Vagina (tissue), 2 donors: ENCODE data around the gene DLG2. TPM values are rescaled to one million over a fixed set of nuclear protein-coding genes. Genes with fewer than 3 reads are reported as not detected.

Experiments used
- DNase-seq, 2 donors: peaks; one replicate each; pipeline ENCODE4 v3.0.0-alpha.2; 2017; ENCODE audit errors: extremely low spot score in 2 of 2
- H3K27ac ChIP-seq: fragments of 200-600 bp; sonication (generic); one replicate; pipeline ENCODE4 v1.5.1; 2019
- H3K27me3 ChIP-seq: fragments of 200-600 bp; sonication (generic); one replicate; pipeline ENCODE4 v1.5.1; 2019
- H3K36me3 ChIP-seq, 2 donors: fragments of 200-600 bp; sonication (generic); one replicate each; pipeline ENCODE4 v1.5.1; 2017 to 2019
- H3K4me1 ChIP-seq: fragments of 200-600 bp; sonication (generic); one replicate; pipeline ENCODE4 v1.5.1; 2019
- H3K4me3 ChIP-seq, 2 donors: fragments of 200-600 bp; sonication (generic); 1 replicate in 1 of 2; 2 replicates in 1 of 2; pipeline ENCODE4 v1.5.1; 2016 to 2019
- H3K9me3 ChIP-seq: fragments of 200-600 bp; sonication (generic); one replicate; pipeline ENCODE4 v1.5.1; 2019
- POLR2A ChIP-seq, 2 donors: fragments of 450-650 bp; IDR thresholded peaks; one replicate each; pipeline ENCODE4 v1.6.1; 2017; ENCODE audit warnings: antibody characterized with exemption in 2 of 2, mild to moderate bottlenecking in 2 of 2, moderate library complexity in 2 of 2
- POLR2AphosphoS5 ChIP-seq, 2 donors: sonication (generic); formaldehyde crosslinking; IDR thresholded peaks; one replicate each; pipeline ENCODE4 v1.9.0; 2017; ENCODE audit warnings: antibody characterized with exemption in 2 of 2, mild to moderate bottlenecking in 2 of 2, low read depth in 1 of 2; ENCODE audit not compliant: insufficient read depth in 1 of 2
- intact Hi-C: fragments of 100-400 bp; cut with DNase I; formaldehyde crosslinking; loops from one replicate; pipeline ENCODE4 v1.15.1; 2023
- total RNA-seq: library from RNA; depleted of rRNA; stranded (reverse); fragments of >200 nt; gene quantifications from one replicate; pipeline ENCODE4 v1.2.3, GENCODE V29; 2016
- TF ChIP-seq, protein P1 (sequence below), 3 experiments: fragments of 450-650 bp in 2 of 3; fragments of 200-600 bp in 1 of 3; sonication (generic) in 1 of 3; IDR thresholded peaks; one replicate each; pipeline ENCODE4 v1.5.1; 2017 to 2019; ENCODE audit warnings: antibody characterized with exemption in 3 of 3, mild to moderate bottlenecking in 2 of 3, moderate library complexity in 2 of 3

DLG2 gene
- total RNA-seq, 1 donor from 2014 or later: 10.1 TPM

DNA sequence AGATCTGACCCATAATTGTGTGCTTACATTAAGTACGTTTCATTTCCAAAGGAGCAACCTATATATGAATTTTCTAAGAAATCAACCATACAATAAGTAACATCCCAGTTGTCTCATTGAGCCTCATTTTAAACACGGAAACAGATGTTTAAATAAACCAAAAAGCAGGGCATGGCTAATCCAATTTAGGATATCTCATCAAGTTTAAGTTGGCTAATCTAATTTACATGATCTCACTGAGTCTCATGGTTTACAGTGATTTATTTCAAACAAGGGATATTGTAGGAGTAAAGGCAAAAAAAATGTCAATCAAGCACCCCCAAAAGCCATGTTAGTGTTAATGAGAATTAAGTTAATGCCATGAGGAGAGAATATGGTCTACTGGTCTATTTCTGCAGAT lies 1841.2 kb downstream of the DLG2 start:
- no peaks in the 10 kb centered on the region for H3K4me1 ChIP-seq
- intact Hi-C loops: no loop called here
- no peak overlapping the region for H3K27ac ChIP-seq
- no peaks in the 10 kb centered on the region for H3K36me3 ChIP-seq
- no peak for TF ChIP-seq POLR2A (IDR thresholded peaks at IDR 0.05)
- TF ChIP-seq POLR2AphosphoS5 (IDR thresholded peaks at IDR 0.05; ENCODE audit: insufficient read depth in 1 of 2, low read depth in 1 of 2): no peak
- TF ChIP-seq, protein P1, sequence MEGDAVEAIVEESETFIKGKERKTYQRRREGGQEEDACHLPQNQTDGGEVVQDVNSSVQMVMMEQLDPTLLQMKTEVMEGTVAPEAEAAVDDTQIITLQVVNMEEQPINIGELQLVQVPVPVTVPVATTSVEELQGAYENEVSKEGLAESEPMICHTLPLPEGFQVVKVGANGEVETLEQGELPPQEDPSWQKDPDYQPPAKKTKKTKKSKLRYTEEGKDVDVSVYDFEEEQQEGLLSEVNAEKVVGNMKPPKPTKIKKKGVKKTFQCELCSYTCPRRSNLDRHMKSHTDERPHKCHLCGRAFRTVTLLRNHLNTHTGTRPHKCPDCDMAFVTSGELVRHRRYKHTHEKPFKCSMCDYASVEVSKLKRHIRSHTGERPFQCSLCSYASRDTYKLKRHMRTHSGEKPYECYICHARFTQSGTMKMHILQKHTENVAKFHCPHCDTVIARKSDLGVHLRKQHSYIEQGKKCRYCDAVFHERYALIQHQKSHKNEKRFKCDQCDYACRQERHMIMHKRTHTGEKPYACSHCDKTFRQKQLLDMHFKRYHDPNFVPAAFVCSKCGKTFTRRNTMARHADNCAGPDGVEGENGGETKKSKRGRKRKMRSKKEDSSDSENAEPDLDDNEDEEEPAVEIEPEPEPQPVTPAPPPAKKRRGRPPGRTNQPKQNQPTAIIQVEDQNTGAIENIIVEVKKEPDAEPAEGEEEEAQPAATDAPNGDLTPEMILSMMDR (IDR thresholded peaks at IDR 0.05): no peak
- no peaks in the 10 kb centered on the region for H3K27me3 ChIP-seq
- no peaks in the 10 kb centered on the region for H3K9me3 ChIP-seq
- no peak overlapping the region for H3K4me3 ChIP-seq
- no peak for DNase-seq

DNA sequence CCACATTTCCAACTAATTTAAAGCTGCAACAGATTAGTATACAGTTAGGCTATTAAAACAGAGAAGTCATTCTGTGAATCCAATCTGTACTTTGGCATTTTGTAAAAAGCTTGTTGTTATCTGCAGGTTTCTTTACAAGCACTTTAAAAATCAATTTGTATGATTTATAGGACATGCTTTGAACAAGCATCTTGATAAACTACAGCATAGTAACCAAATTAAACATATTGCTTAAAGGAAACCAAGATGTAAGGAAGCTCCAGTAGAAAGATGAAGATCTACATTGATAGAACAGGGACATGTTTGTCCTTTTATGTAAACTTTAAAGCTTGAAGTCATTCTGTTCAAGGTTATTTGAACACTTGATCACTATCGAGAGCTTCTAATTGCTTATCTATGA lies 1842.7 kb downstream of the DLG2 start:
- TF ChIP-seq POLR2AphosphoS5 (IDR thresholded peaks at IDR 0.05; ENCODE audit: insufficient read depth in 1 of 2, low read depth in 1 of 2) (no peak), POLR2A (IDR thresholded peaks at IDR 0.05) (no peak)
- TF ChIP-seq, protein P1 (IDR thresholded peaks at IDR 0.05): no peak
- Histone ChIP-seq H3K9me3 (no peaks in the 10 kb centered on the region), H3K36me3 (no peaks in the 10 kb centered on the region), H3K27me3 (no peaks in the 10 kb centered on the region), H3K4me1 (no peaks in the 10 kb centered on the region), H3K4me3 (no peak overlapping the region), H3K27ac (no peak overlapping the region)
- DNase-seq: no peak
- intact Hi-C loops: no loop called here

- Histone ChIP-seq H3K36me3 (no peaks in the 10 kb centered on the region), H3K9me3 (no peaks in the 10 kb centered on the region), H3K27me3 (no peaks in the 10 kb centered on the region), H3K27ac (no peak overlapping the region), H3K4me1 (no peaks in the 10 kb centered on the region), H3K4me3 (no peak overlapping the region)
- intact Hi-C loops: no loop called here
- no peak for DNase-seq
- TF ChIP-seq, protein P1 (IDR thresholded peaks at IDR 0.05): no peak
- no peak for TF ChIP-seq POLR2AphosphoS5 (IDR thresholded peaks at IDR 0.05; ENCODE audit: insufficient read depth in 1 of 2, low read depth in 1 of 2)
- no peak for TF ChIP-seq POLR2A (IDR thresholded peaks at IDR 0.05)
These were observed 1844.8 kb downstream of the DLG2 start for GRCh38 chr11:83782329-83782728.

GRCh38 chr11:83779876-83780275 lies 1847.3 kb downstream of the DLG2 start:
- peaks cover 5% of the 10 kb centered on the region for H3K4me1 ChIP-seq
- no peaks in the 10 kb centered on the region for H3K9me3 ChIP-seq
- H3K4me3 ChIP-seq: no peak overlapping the region
- H3K36me3 ChIP-seq: no peaks in the 10 kb centered on the region
- no peak overlapping the region for H3K27ac ChIP-seq
- TF ChIP-seq, protein P1 (IDR thresholded peaks at IDR 0.05): no peak
- no peak for TF ChIP-seq POLR2A (IDR thresholded peaks at IDR 0.05)
- no peak for TF ChIP-seq POLR2AphosphoS5 (IDR thresholded peaks at IDR 0.05; ENCODE audit: insufficient read depth in 1 of 2, low read depth in 1 of 2)
- intact Hi-C loops: no loop called here
- H3K27me3 ChIP-seq: no peaks in the 10 kb centered on the region
- DNase-seq: no peak

GRCh38 chr11:83778596-83778995 lies 1848.5 kb downstream of the DLG2 start:
- no peak overlapping the region for H3K4me3 ChIP-seq
- no peaks in the 10 kb centered on the region for H3K9me3 ChIP-seq
- intact Hi-C loops: no loop called here
- H3K4me1 ChIP-seq: peaks cover 7% of the 10 kb centered on the region
- DNase-seq: no peak
- TF ChIP-seq, protein P1 (IDR thresholded peaks at IDR 0.05): no peak
- TF ChIP-seq POLR2A (IDR thresholded peaks at IDR 0.05) (no peak), POLR2AphosphoS5 (IDR thresholded peaks at IDR 0.05; ENCODE audit: insufficient read depth in 1 of 2, low read depth in 1 of 2) (no peak)
- H3K27ac ChIP-seq: no peak overlapping the region
- no peaks in the 10 kb centered on the region for H3K36me3 ChIP-seq
- no peaks in the 10 kb centered on the region for H3K27me3 ChIP-seq
